IMR-90 (cell line): ENCODE measurements around the gene AMBRA1.

Experiments used
- BHLHE40 ChIP-seq: fragments of 150-350 bp; IDR thresholded peaks from 2 replicates; pipeline ENCODE4 v1.6.1; 2016; ENCODE audit warnings: mild to moderate bottlenecking, low read depth, low read length
- CEBPB ChIP-seq: IDR thresholded peaks from 2 replicates; pipeline ENCODE4 v1.6.1; 2012; ENCODE audit warnings: low read depth, low read length, improper control_type of control experiment
- CHD1 ChIP-seq: IDR thresholded peaks from 2 replicates; pipeline ENCODE4 v1.6.1; 2012; ENCODE audit warnings: low read depth, low read length, improper control_type of control experiment
- FOS ChIP-seq: fragments of 150-350 bp; IDR thresholded peaks from 2 replicates; pipeline ENCODE4 v1.6.1; 2016; ENCODE audit warnings: low read depth, low read length
- MAFK ChIP-seq: IDR thresholded peaks from 2 replicates; pipeline ENCODE4 v1.6.1; 2012; ENCODE audit warnings: low read depth, low read length, improper control_type of control experiment
- MAZ ChIP-seq: IDR thresholded peaks from 2 replicates; pipeline ENCODE4 v1.6.1; 2012; ENCODE audit warnings: low read depth, mild to moderate bottlenecking, low read length, improper control_type of control experiment, moderate library complexity, borderline replicate concordance
- POLR2A ChIP-seq: IDR thresholded peaks from 2 replicates; pipeline ENCODE4 v1.6.1; 2012; ENCODE audit warnings: mild to moderate bottlenecking, low read depth, low read length
- RAD21 ChIP-seq: IDR thresholded peaks from 2 replicates; pipeline ENCODE4 v1.6.1; 2012; ENCODE audit warnings: low read length, improper control_type of control experiment
- RCOR1 ChIP-seq: IDR thresholded peaks from 2 replicates; pipeline ENCODE4 v1.6.1; 2012; ENCODE audit warnings: mild to moderate bottlenecking, low read length, improper control_type of control experiment; ENCODE audit not compliant: insufficient replicate concordance
- RFX5 ChIP-seq: IDR thresholded peaks from 2 replicates; pipeline ENCODE4 v1.8.0; 2012; ENCODE audit warnings: low read depth, mild to moderate bottlenecking, low read length, moderate library complexity
- SMC3 ChIP-seq: fragments of 150-350 bp; IDR thresholded peaks from 2 replicates; pipeline ENCODE4 v1.6.1; 2016; ENCODE audit warnings: low read depth, mild to moderate bottlenecking, antibody characterized with exemption, low read length, moderate library complexity
- TF ChIP-seq, protein P1 (sequence below): conservative IDR thresholded peaks from 2 replicates; pipeline ENCODE4 v1.5.1; 2012; ENCODE audit warnings: mild to moderate bottlenecking, low read depth, low read length, improper control_type of control experiment

- TF ChIP-seq, protein P1, sequence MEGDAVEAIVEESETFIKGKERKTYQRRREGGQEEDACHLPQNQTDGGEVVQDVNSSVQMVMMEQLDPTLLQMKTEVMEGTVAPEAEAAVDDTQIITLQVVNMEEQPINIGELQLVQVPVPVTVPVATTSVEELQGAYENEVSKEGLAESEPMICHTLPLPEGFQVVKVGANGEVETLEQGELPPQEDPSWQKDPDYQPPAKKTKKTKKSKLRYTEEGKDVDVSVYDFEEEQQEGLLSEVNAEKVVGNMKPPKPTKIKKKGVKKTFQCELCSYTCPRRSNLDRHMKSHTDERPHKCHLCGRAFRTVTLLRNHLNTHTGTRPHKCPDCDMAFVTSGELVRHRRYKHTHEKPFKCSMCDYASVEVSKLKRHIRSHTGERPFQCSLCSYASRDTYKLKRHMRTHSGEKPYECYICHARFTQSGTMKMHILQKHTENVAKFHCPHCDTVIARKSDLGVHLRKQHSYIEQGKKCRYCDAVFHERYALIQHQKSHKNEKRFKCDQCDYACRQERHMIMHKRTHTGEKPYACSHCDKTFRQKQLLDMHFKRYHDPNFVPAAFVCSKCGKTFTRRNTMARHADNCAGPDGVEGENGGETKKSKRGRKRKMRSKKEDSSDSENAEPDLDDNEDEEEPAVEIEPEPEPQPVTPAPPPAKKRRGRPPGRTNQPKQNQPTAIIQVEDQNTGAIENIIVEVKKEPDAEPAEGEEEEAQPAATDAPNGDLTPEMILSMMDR: no peak
- TF ChIP-seq POLR2A (no peak), RCOR1 (no peak), RFX5 (no peak), MAFK (no peak), SMC3 (no peak), MAZ (no peak), FOS (no peak), RAD21 (no peak), BHLHE40 (no peak), CEBPB (no peak), CHD1 (no peak)
These were observed 95.6 kb downstream of the AMBRA1 start for GRCh38 chr11:46498179-46498578.
